SK-N-SH treated with all-trans-retinoic acid at 6 μM for 48 hours (cell line): Measurements from ENCODE around the gene SDK1.

ENCODE experiments used
- ATAC-seq: fragments of 200-7000 bp; cut with Tn5 transposase; 3 replicates; pipeline ENCODE4 v1.9.1; 2020; ENCODE audit warnings: mild to moderate bottlenecking, moderate library complexity
- ARNTL ChIP-seq: fragments of 450-650 bp; formaldehyde crosslinking; IDR thresholded peaks from 2 replicates; pipeline ENCODE4 v1.5.0; 2020; ENCODE audit warnings: low read depth, mild to moderate bottlenecking, moderate library complexity, borderline replicate concordance
- BACH2 ChIP-seq: fragments of 250-450 bp; sonication (Bioruptor Pico); IDR thresholded peaks from 2 replicates; pipeline ENCODE4 v1.9.0; 2021; ENCODE audit warnings: mild to moderate bottlenecking, borderline replicate concordance
- CSDC2 ChIP-seq: fragments of 250-450 bp; sonication (Bioruptor Pico); IDR thresholded peaks from 2 replicates; pipeline ENCODE4 v1.5.0; 2020; ENCODE audit warnings: mild to moderate bottlenecking, moderate library complexity
- ESRRG ChIP-seq: fragments of 250-450 bp; sonication (Bioruptor Pico); IDR thresholded peaks from 2 replicates; pipeline ENCODE4 v1.6.1; 2021; ENCODE audit warnings: mild to moderate bottlenecking
- GLIS3 ChIP-seq: fragments of 250-450 bp; sonication (Bioruptor Pico); IDR thresholded peaks from 2 replicates; pipeline ENCODE4 v1.5.0; 2020; ENCODE audit warnings: mild to moderate bottlenecking, moderate library complexity
- OSR1 ChIP-seq: fragments of 250-450 bp; sonication (Bioruptor Pico); IDR thresholded peaks from 2 replicates; pipeline ENCODE4 v1.8.0; 2022; ENCODE audit warnings: moderate library complexity, mild to moderate bottlenecking, inconsistent platforms
- PATZ1 ChIP-seq: fragments of 250-450 bp; sonication (Bioruptor Pico); IDR thresholded peaks from 2 replicates; pipeline ENCODE4 v1.8.0; 2020; ENCODE audit warnings: mild to moderate bottlenecking, moderate library complexity, borderline replicate concordance
- PPARA ChIP-seq: fragments of 250-450 bp; sonication (Bioruptor Pico); IDR thresholded peaks from 2 replicates; pipeline ENCODE4 v1.5.0; 2020; ENCODE audit warnings: mild to moderate bottlenecking, borderline replicate concordance
- RARB ChIP-seq: fragments of 250-450 bp; sonication (Bioruptor Pico); IDR thresholded peaks from 2 replicates; pipeline ENCODE4 v1.8.0; 2021; ENCODE audit warnings: mild to moderate bottlenecking, moderate library complexity
- SNAI2 ChIP-seq: fragments of 250-450 bp; sonication (Bioruptor Pico); IDR thresholded peaks from 2 replicates; pipeline ENCODE4 v1.5.0; 2020; ENCODE audit warnings: mild to moderate bottlenecking, moderate library complexity
- TCF4 ChIP-seq: fragments of 250-450 bp; sonication (Bioruptor Pico); IDR thresholded peaks from 2 replicates; pipeline ENCODE4 v1.8.0; 2021; ENCODE audit warnings: mild to moderate bottlenecking, moderate library complexity, borderline replicate concordance
- TOX ChIP-seq: fragments of 250-450 bp; sonication (Bioruptor Pico); IDR thresholded peaks from 2 replicates; pipeline ENCODE4 v1.8.0; 2021; ENCODE audit warnings: mild to moderate bottlenecking, moderate library complexity, borderline replicate concordance
- ZC3H10 ChIP-seq: fragments of 250-450 bp; sonication (Bioruptor Pico); IDR thresholded peaks from 2 replicates; pipeline ENCODE4 v1.5.1; 2021; ENCODE audit warnings: mild to moderate bottlenecking, moderate library complexity
- ZFP3 ChIP-seq: fragments of 250-450 bp; sonication (Bioruptor Pico); IDR thresholded peaks from 2 replicates; pipeline ENCODE4 v1.5.0; 2020; ENCODE audit warnings: mild to moderate bottlenecking, moderate library complexity
- ZFP30 ChIP-seq: fragments of 450-650 bp; formaldehyde crosslinking; IDR thresholded peaks from 2 replicates; pipeline ENCODE4 v1.5.0; 2022; ENCODE audit warnings: mild to moderate bottlenecking, moderate library complexity
- ZNF565 ChIP-seq: fragments of 450-650 bp; formaldehyde crosslinking; conservative IDR thresholded peaks from 2 replicates; pipeline ENCODE4 v1.5.0; 2020; ENCODE audit warnings: low read depth, mild to moderate bottlenecking, moderate library complexity
- ZNF70 ChIP-seq: fragments of 450-650 bp; formaldehyde crosslinking; IDR thresholded peaks from 2 replicates; pipeline ENCODE4 v1.5.0; 2020; ENCODE audit warnings: mild to moderate bottlenecking, moderate library complexity
- ZNF8 ChIP-seq: fragments of 450-650 bp; formaldehyde crosslinking; IDR thresholded peaks from 2 replicates; pipeline ENCODE4 v1.5.0; 2020; ENCODE audit warnings: mild to moderate bottlenecking, moderate library complexity
- TF ChIP-seq, protein P1 (sequence below): fragments of 250-450 bp; sonication (Bioruptor Pico); IDR thresholded peaks from 2 replicates; pipeline ENCODE4 v1.5.1; 2020; ENCODE audit warnings: low read depth, mild to moderate bottlenecking, moderate library complexity
- TF ChIP-seq, protein P2 (sequence below): fragments of 250-450 bp; sonication (Bioruptor Pico); IDR thresholded peaks from 2 replicates; pipeline ENCODE4 v1.5.0; 2020; ENCODE audit warnings: mild to moderate bottlenecking, moderate library complexity
- TF ChIP-seq, protein P3 (sequence below): fragments of 250-450 bp; sonication (Bioruptor Pico); IDR thresholded peaks from 2 replicates; pipeline ENCODE4 v1.8.0; 2021; ENCODE audit warnings: low read depth, mild to moderate bottlenecking, moderate library complexity, borderline replicate concordance

The SDK1 gene

GRCh38 chr7:3338161-3338560, 37.1 kb downstream of the SDK1 start:
- TF ChIP-seq, protein P1, sequence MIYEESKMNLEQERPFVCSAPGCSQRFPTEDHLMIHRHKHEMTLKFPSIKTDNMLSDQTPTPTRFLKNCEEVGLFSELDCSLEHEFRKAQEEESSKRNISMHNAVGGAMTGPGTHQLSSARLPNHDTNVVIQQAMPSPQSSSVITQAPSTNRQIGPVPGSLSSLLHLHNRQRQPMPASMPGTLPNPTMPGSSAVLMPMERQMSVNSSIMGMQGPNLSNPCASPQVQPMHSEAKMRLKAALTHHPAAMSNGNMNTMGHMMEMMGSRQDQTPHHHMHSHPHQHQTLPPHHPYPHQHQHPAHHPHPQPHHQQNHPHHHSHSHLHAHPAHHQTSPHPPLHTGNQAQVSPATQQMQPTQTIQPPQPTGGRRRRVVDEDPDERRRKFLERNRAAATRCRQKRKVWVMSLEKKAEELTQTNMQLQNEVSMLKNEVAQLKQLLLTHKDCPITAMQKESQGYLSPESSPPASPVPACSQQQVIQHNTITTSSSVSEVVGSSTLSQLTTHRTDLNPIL (CRISPR knock-in tag) = no peak
- no peak for TF ChIP-seq PPARA
- TF ChIP-seq TOX = no peak
- TF ChIP-seq, protein P2, sequence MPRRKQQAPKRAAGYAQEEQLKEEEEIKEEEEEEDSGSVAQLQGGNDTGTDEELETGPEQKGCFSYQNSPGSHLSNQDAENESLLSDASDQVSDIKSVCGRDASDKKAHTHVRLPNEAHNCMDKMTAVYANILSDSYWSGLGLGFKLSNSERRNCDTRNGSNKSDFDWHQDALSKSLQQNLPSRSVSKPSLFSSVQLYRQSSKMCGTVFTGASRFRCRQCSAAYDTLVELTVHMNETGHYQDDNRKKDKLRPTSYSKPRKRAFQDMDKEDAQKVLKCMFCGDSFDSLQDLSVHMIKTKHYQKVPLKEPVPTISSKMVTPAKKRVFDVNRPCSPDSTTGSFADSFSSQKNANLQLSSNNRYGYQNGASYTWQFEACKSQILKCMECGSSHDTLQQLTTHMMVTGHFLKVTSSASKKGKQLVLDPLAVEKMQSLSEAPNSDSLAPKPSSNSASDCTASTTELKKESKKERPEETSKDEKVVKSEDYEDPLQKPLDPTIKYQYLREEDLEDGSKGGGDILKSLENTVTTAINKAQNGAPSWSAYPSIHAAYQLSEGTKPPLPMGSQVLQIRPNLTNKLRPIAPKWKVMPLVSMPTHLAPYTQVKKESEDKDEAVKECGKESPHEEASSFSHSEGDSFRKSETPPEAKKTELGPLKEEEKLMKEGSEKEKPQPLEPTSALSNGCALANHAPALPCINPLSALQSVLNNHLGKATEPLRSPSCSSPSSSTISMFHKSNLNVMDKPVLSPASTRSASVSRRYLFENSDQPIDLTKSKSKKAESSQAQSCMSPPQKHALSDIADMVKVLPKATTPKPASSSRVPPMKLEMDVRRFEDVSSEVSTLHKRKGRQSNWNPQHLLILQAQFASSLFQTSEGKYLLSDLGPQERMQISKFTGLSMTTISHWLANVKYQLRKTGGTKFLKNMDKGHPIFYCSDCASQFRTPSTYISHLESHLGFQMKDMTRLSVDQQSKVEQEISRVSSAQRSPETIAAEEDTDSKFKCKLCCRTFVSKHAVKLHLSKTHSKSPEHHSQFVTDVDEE (CRISPR knock-in tag) = no peak
- no peak for TF ChIP-seq ZNF70 (CRISPR knock-in tag)
- TF ChIP-seq ZC3H10 (CRISPR knock-in tag) = no peak
- no peak for TF ChIP-seq ZNF565 (CRISPR knock-in tag)
- TF ChIP-seq BACH2 (CRISPR knock-in tag) = no peak
- no peak for TF ChIP-seq GLIS3 (CRISPR knock-in tag)
- no peak for TF ChIP-seq OSR1
- TF ChIP-seq ZNF8 (CRISPR knock-in tag) = no peak
- no peak for TF ChIP-seq ZFP30 (CRISPR knock-in tag)
- TF ChIP-seq, protein P3, sequence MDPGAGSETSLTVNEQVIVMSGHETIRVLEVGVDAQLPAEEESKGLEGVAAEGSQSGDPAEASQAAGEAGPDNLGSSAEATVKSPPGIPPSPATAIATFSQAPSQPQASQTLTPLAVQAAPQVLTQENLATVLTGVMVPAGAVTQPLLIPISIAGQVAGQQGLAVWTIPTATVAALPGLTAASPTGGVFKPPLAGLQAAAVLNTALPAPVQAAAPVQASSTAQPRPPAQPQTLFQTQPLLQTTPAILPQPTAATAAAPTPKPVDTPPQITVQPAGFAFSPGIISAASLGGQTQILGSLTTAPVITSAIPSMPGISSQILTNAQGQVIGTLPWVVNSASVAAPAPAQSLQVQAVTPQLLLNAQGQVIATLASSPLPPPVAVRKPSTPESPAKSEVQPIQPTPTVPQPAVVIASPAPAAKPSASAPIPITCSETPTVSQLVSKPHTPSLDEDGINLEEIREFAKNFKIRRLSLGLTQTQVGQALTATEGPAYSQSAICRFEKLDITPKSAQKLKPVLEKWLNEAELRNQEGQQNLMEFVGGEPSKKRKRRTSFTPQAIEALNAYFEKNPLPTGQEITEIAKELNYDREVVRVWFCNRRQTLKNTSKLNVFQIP (CRISPR knock-in tag) = no peak
- no peak for TF ChIP-seq CSDC2 (CRISPR knock-in tag)
- no peak for TF ChIP-seq SNAI2 (CRISPR knock-in tag)
- TF ChIP-seq TCF4 (CRISPR knock-in tag) = no peak
- no peak for TF ChIP-seq ARNTL (CRISPR knock-in tag)
- ATAC-seq = no peak

- ATAC-seq = no peak
- TF ChIP-seq ZNF8 (CRISPR knock-in tag) (no peak), RARB (no peak), ZFP3 (CRISPR knock-in tag) (no peak), ESRRG (CRISPR knock-in tag) (no peak), ZC3H10 (CRISPR knock-in tag) (no peak), ZFP30 (CRISPR knock-in tag) (no peak), PPARA (no peak)
- TF ChIP-seq, protein P3 (CRISPR knock-in tag) = no peak
- TF ChIP-seq, protein P1 (CRISPR knock-in tag) = no peak
Observed at GRCh38 chr7:3345699-3346481, 44.8 kb downstream of the SDK1 start.

- no peak for TF ChIP-seq CSDC2 (CRISPR knock-in tag)
- no peak for TF ChIP-seq ESRRG (CRISPR knock-in tag)
- no peak for TF ChIP-seq TCF4 (CRISPR knock-in tag)
- TF ChIP-seq PATZ1 = no peak
- no peak for TF ChIP-seq ZNF565 (CRISPR knock-in tag)
- TF ChIP-seq RARB = no peak
- ATAC-seq = no peak
Observed at GRCh38 chr7:3349126-3349525, 48.1 kb downstream of the SDK1 start.
